SU-DHL-6 (cell line): ENCODE results near the gene BCORL1.

Experiments used
- CTCF ChIP-seq: fragments of 200-600 bp; sonication (generic); IDR thresholded peaks from one replicate; pipeline ENCODE4 v1.5.1; 2017; ENCODE audit warnings: antibody characterized with exemption, mild to moderate bottlenecking, low read length, moderate library complexity; ENCODE audit not compliant: insufficient read depth, poor library complexity, severe bottlenecking
- EZH2phosphoT487 ChIP-seq: fragments of 200-600 bp; sonication (generic), shearing (Covaris generic); conservative IDR thresholded peaks from 2 replicates; pipeline ENCODE4 v1.6.1; 2018; ENCODE audit warnings: mild to moderate bottlenecking, antibody characterized with exemption, low read length, moderate library complexity, mixed read lengths

- no peak for TF ChIP-seq CTCF
- TF ChIP-seq EZH2phosphoT487: no peak
These were observed 65.0 kb downstream of the BCORL1 start for GRCh38 chrX:130047416-130047815.
